Panc1 (cell line): Measurements from ENCODE around the gene ITPRIP. TPM values are rescaled to one million over a fixed set of nuclear protein-coding genes. Genes with fewer than 3 reads are reported as not detected.
A peak's percentile ranks its signal among the peaks of the same experiment; 100 is the strongest.

Experiments
- ATAC-seq: fragments of 200-7000 bp; cut with Tn5 transposase; 2 replicates; pipeline ENCODE4 v1.9.1; 2020; ENCODE audit warnings: mild to moderate bottlenecking, moderate library complexity
- BruUV-seq: library from RNA; stranded (reverse); fragments of 400-500 nt; replicated peaks from 2 replicates; lab custom pipeline; 2021; lab: Mats Ljungman, UMichigan
- CTCF ChIA-PET: fragments of 300-600 bp; sonication (Branson Sonifier 250); formaldehyde crosslinking; loops from one replicate; lab custom pipeline; 2022; ENCODE audit warnings: antibody characterized with exemption; lab: Charles Lee
- POLR2A ChIA-PET: fragments of 300-600 bp; sonication (Branson Sonifier 250); formaldehyde crosslinking; loops from one replicate; lab custom pipeline; 2022; ENCODE audit warnings: antibody characterized with exemption; lab: Charles Lee
- DNase-seq: peaks from one replicate; pipeline ENCODE4 v3.0.0-alpha.2; 2010; ENCODE audit warnings: low read depth, low spot score
- H3K27ac ChIP-seq: 2 replicates; pipeline ENCODE4 v1.5.1; 2011; ENCODE audit warnings: mild to moderate bottlenecking, low read length, inconsistent platforms
- H3K27me3 ChIP-seq: fragments of 200-500 bp; sonication (Bioruptor generic); 2 replicates; pipeline ENCODE4 v1.6.0; 2014; ENCODE audit warnings: low read length, inconsistent platforms; ENCODE audit not compliant: control insufficient read depth, insufficient read depth
- H3K36me3 ChIP-seq: fragments of 200-500 bp; sonication (Bioruptor generic); 2 replicates; pipeline ENCODE4 v1.5.1; 2014; ENCODE audit warnings: inconsistent platforms, mild to moderate bottlenecking, low read length, moderate library complexity; ENCODE audit not compliant: control insufficient read depth, insufficient read depth
- H3K4me1 ChIP-seq: 2 replicates; pipeline ENCODE4 v1.5.1; 2011; ENCODE audit warnings: inconsistent platforms, mild to moderate bottlenecking, low read length, moderate library complexity; ENCODE audit not compliant: control insufficient read depth, insufficient read depth
- H3K4me3 ChIP-seq, 2 experiments: 2 replicates each; pipeline ENCODE4 v1.5.1; 2011 to 2012; ENCODE audit warnings: low read depth in 2 of 2, low read length in 2 of 2, mild to moderate bottlenecking in 2 of 2, inconsistent platforms in 1 of 2, moderate library complexity in 1 of 2
- H3K9me3 ChIP-seq: fragments of 200-500 bp; sonication (Bioruptor generic); 2 replicates; pipeline ENCODE4 v1.5.1; 2014; ENCODE audit warnings: low read depth, mild to moderate bottlenecking, inconsistent platforms, low read length, moderate library complexity; ENCODE audit not compliant: control insufficient read depth, insufficient read depth
- CTCF ChIP-seq: fragments of 450-650 bp; IDR thresholded peaks from 2 replicates; pipeline ENCODE4 v1.5.1; 2017; ENCODE audit warnings: mild to moderate bottlenecking
- POLR2AphosphoS5 ChIP-seq: IDR thresholded peaks from 2 replicates; pipeline ENCODE4 v1.6.1; 2012; ENCODE audit warnings: mild to moderate bottlenecking, low read depth, low read length, moderate library complexity
- REST ChIP-seq, 2 experiments: IDR thresholded peaks; 2 replicates each; pipeline ENCODE4 v1.6.1; 2011 to 2012; ENCODE audit warnings: low read depth in 2 of 2, control low read depth in 1 of 2, low read length in 1 of 2, mild to moderate bottlenecking in 1 of 2, moderate library complexity in 1 of 2; ENCODE audit not compliant: insufficient read depth in 1 of 2
- SIN3A ChIP-seq: IDR thresholded peaks from 2 replicates; pipeline ENCODE4 v1.6.1; 2012; ENCODE audit warnings: low read depth, mild to moderate bottlenecking, low read length, moderate library complexity, borderline replicate concordance; ENCODE audit not compliant: insufficient read depth
- TCF7L2 ChIP-seq: IDR thresholded peaks from 2 replicates; pipeline ENCODE4 v1.6.1; 2011; ENCODE audit warnings: mild to moderate bottlenecking, low read depth, low read length, inconsistent platforms
- in situ Hi-C: cut with HindIII; loops from 2 replicates; pipeline ENCODE4 v1.10.0; 2016; ENCODE audit warnings: low sequenced_read_pairs, low pct_unique_long_range_greater_than_20kb
- intact Hi-C: fragments of 100-400 bp; cut with micrococcal nuclease; formaldehyde crosslinking; loops from one replicate; pipeline ENCODE4 v1.10.0; 2022; ENCODE audit not compliant: unreplicated experiment
- total RNA-seq: library from RNA; stranded (reverse); gene quantifications from one replicate; pipeline ENCODE4 v1.2.1, GENCODE V29; 2021; ENCODE audit not compliant: unreplicated experiment

ITPRIP gene
- total RNA-seq, 1 experiment from 2014 or later: 55.0 TPM

- DNase-seq (no peak), ATAC-seq (no peak)
- no peak for TF ChIP-seq SIN3A
- TF ChIP-seq CTCF: no peak
- no peak for TF ChIP-seq TCF7L2
- no peak for TF ChIP-seq POLR2AphosphoS5
- BruUV-seq: no TSS peak
- POLR2A ChIA-PET: interaction anchor here (0.6 kb wide), 1 partner anchor 271 kb away, joined by 3 read pairs; no protein-coding TSS in a partner anchor
- H3K36me3 ChIP-seq: peaks cover 4% of the 10 kb centered on the region; the same call in 1 of the 2 replicates
- no peak overlapping the region for H3K4me3 ChIP-seq
- no peaks in the 10 kb centered on the region for H3K9me3 ChIP-seq
- CTCF ChIA-PET: interaction anchor here (0.6 to 1.1 kb wide), 4 partner anchors 11 to 43 kb away, joined by 4 to 7 read pairs (median 5); partner anchors contain the start of gene CFAP58
- in situ Hi-C loops (no loop called here), intact Hi-C loops (no loop called here)
- H3K27me3 ChIP-seq: no peaks in the 10 kb centered on the region
- H3K4me1 ChIP-seq: peaks cover 30% of the 10 kb centered on the region
- H3K27ac ChIP-seq: peak overlapping the region; percentile 29; the same call in 1 of the 2 replicates
Measured at GRCh38 chr10:104342941-104343411, 4.7 kb upstream of the ITPRIP start.

DNA sequence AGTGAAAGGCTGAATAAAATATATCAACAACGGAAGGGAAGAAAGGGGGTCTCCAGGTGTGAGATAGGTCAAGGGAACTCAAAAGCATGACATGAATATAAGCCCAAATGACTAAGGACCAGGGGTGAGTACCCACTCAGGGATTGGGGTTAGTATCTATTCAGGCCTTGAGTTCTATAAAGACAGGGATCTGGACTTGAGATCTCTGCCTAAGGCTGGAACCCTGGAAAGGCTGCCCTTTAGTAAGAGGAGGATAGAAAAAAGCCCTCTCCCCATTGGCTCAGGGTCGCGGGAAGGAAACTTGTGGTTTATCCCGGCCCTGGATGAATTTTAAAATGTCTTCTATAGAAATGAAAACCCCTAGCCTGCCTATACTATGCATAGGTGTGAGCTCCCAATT is 2.4 kb upstream of the ITPRIP start:
- no peaks in the 10 kb centered on the region for H3K9me3 ChIP-seq
- no peaks in the 10 kb centered on the region for H3K27me3 ChIP-seq
- no peak overlapping the region; a peak in 1 of 4 replicates for H3K4me3 ChIP-seq
- H3K36me3 ChIP-seq: peaks cover 4% of the 10 kb centered on the region; the same call in 1 of the 2 replicates
- no TSS peak for BruUV-seq
- ChIA-PET POLR2A (interaction anchor here (1.1 kb wide), 1 partner anchor 66 kb away, joined by 3 read pairs; no protein-coding TSS in a partner anchor), CTCF (interaction anchor here (0.5 to 1.3 kb wide), 2 partner anchors 13 to 35 kb away, joined by 4 to 5 read pairs; partner anchors contain the start of gene CFAP58)
- in situ Hi-C loops (no loop called here), intact Hi-C loops (no loop called here)
- H3K27ac ChIP-seq: peak overlapping the region; percentile 99
- TF ChIP-seq REST (IDR thresholded peaks at IDR 0.05; ENCODE audit: insufficient read depth in 1 of 2, low read depth in 2 of 2, low read length in 1 of 2) (no peak), POLR2AphosphoS5 (no peak), SIN3A (no peak), CTCF (no peak), TCF7L2 (no peak)
- H3K4me1 ChIP-seq: peaks cover 35% of the 10 kb centered on the region
- ATAC-seq (no peak), DNase-seq (no peak)
